HG02642 (cell line): ENCODE results near the gene FSCN2.
A peak's percentile ranks its signal among the peaks of the same experiment; 100 is the strongest.

ENCODE experiments used
- ATAC-seq: cut with Tn5 transposase; IDR thresholded peaks from one replicate; pipeline ENCODE4 v1.9.1; 2021; ENCODE audit warnings: mild to moderate bottlenecking; ENCODE audit not compliant: unreplicated experiment, poor library complexity

The FSCN2 gene

GRCh38 chr17:81552244-81553017 is 24.3 kb downstream of the FSCN2 start, which contains the start of gene FAAP100:
TSS of gene FAAP100 (minus strand) at chr17:81552353. CDS start at chr17:81552330, 23 bp downstream.
- ATAC-seq, result peak; percentile 56

DNA sequence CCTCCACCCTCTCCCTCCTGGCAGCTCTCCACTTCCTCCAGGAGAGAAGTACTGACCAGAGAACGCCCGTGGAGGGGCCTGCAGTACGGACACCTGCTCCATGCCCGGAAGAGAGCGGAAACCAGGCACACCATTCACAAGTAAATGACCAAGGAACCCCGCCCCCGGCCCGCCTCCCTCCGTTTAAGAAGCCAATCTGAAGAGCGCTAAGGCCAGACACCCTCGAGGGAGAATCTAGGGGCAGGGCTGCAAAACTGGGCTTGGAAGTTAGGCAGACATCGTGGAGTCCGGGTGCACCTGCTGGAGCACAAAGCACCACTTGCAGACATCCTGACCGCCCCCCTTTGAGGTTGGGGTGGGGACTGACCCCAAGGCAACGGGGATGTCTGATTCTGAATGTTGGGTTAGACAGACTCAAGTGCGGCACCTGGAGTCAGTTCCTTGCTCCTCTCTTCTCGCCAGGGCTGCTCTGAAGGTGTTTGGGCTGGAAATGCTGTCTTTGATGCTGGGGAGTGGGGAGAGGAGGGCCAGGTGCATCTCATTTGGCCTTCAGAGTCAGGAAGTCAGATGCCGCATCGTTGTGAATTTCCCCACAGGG is 24.9 kb downstream of the FSCN2 start:
- peak; percentile 33 for ATAC-seq

- no peak for ATAC-seq
Measured at GRCh38 chr17:81553616-81554181, 25.5 kb downstream of the FSCN2 start.

- ATAC-seq, result no peak
Measured at GRCh38 chr17:81556175-81556691, 28.1 kb downstream of the FSCN2 start.

GRCh38 chr17:81556863-81557262 is 28.7 kb downstream of the FSCN2 start:
- ATAC-seq, result no peak

GRCh38 chr17:81557276-81558114 is 29.3 kb downstream of the FSCN2 start:
- ATAC-seq, result no peak

DNA sequence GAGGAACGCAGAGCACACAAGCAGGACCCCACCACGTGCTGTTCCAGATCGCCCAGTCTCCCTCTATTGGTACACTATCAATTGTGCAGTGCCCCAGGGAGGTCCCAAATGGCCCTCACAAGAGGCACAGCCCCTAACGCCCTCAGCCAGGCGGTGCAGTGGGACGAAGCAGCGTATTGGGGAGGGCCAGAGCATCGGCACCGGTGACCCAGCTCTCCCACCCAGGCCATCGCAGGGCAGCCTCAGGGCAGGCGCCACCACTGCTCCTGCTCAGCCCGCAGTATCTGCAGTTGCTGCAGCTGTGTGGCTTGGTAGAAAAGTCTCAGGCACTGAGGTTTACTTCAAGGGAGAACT is 29.9 kb downstream of the FSCN2 start:
- no peak for ATAC-seq

- ATAC-seq, result no peak
Measured at GRCh38 chr17:81558941-81559806, 31.0 kb downstream of the FSCN2 start.

- ATAC-seq, result no peak
Measured at GRCh38 chr17:81561494-81561885, 33.3 kb downstream of the FSCN2 start.

DNA sequence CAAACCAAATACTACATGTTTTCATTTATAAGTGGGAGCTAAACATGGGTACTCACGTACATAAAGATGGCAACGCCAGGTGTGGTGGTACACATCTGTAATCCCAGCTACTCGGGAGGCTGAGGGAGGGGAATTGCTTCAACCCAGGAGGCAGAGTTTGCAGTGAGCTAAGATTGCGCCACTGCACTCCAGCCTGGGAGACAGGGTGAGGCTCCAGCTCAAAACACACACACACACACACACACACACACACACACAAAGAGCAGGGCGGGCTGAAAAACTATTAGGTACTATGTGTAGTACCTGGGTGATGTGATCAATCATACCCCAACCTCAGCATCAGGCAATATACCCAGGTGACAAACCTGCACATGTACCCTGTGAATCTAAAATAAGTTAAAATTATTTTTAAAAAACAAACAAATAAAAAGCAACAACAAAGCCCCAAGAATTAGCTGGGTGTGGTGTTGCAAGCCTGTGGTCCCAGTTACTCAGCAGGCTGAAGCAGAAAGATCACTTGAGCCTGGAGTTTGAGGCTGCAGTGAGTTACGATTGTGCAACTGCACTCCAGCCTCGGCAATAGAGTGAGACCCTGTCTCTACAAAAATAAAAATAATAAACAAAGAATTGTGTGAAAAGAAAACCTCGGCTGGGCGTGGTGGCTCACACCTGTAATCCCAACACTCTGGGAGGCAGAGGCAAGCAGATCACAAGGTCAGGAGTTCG is 35.8 kb downstream of the FSCN2 start:
- ATAC-seq, result no peak

DNA sequence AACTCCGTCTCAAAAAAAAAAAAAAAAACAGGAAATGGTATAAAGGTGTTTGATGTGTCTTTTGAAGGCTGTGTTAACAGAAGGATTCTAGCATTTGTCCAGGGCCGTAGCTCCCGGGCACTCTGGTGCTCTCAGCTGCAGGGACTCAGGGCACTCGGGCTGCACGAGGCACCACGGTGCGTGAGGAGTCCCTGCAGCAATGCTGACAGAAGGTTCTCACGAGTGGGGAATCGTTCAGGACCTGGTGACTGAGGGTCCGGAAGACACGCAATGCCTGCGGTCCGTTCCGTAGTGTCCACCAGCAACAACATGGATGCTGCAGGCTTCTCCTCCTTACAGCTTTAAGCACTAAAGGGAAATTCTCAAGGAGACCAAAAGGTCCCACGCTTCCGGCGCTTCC is 36.6 kb downstream of the FSCN2 start:
- no peak for ATAC-seq

DNA sequence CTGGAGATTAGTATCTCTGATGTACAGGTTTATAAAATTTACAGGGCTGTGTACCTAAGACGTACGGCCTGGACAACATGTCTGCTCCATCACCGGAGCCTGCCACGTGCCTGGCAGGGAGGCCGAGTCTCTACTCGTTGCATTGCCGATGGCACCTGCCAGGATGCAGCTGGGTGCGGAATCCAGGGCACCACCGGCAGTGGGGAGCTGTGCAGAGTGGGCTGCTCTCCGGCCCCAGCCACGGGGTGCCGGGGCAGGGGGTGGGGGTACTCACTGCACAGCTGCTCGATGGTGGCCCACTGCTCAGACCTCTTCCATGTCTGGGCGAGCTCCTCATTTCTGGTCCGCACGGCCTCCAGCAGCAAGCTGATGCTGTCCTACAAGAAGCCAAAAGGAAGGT is 37.1 kb downstream of the FSCN2 start:
- ATAC-seq, result no peak

- no peak for ATAC-seq
Measured at GRCh38 chr17:81566461-81567126, 38.4 kb downstream of the FSCN2 start.

GRCh38 chr17:81567191-81567590 is 39.0 kb downstream of the FSCN2 start:
- ATAC-seq, result no peak

- no peak for ATAC-seq
Measured at GRCh38 chr17:81568416-81568815, 40.2 kb downstream of the FSCN2 start.

DNA sequence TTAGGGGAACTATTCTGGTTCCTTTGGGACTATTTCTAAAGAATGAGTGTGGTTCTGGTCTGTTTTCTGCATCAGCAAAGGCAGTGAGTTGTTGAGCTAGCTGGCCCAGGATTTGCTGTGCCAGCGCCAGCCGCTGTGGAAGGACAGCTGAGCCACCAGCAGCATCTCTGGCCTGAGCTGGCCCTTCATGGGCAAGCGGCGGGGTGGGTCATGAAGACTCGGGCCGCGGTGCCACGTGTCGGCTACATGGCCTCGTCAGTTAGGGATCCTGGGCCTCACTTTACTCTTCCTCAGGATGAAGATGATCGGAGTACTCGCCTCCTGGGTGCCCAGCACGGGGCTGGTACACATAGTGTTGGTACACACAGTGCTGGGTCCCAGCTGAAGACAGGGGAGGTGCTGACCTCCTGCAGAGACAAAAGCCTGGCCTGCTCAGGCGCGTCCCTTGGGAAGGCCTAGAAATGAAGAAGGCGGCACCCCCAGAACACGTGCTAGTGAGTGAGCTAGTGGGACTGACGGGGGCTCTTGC is 41.9 kb downstream of the FSCN2 start:
- ATAC-seq, result no peak

DNA sequence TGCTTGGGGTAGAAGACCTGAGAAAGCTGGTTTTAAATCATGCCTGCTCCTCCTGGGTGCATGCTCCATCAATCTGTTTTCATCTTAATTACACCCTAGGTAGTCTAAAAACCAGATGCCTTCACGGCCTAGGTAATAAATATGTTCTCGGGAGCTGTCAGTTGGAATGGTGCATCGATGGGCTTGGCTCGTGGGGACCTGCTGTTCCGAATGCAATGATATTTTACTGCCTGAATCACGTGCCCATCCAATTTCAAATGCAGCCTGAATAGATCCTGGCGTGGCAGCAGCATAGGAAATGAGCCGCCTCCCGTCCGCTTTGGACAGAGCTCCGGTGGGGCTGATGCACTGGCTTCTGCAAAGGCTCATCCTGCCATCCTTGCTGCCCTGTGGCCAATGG is 42.8 kb downstream of the FSCN2 start:
- ATAC-seq, result no peak

DNA sequence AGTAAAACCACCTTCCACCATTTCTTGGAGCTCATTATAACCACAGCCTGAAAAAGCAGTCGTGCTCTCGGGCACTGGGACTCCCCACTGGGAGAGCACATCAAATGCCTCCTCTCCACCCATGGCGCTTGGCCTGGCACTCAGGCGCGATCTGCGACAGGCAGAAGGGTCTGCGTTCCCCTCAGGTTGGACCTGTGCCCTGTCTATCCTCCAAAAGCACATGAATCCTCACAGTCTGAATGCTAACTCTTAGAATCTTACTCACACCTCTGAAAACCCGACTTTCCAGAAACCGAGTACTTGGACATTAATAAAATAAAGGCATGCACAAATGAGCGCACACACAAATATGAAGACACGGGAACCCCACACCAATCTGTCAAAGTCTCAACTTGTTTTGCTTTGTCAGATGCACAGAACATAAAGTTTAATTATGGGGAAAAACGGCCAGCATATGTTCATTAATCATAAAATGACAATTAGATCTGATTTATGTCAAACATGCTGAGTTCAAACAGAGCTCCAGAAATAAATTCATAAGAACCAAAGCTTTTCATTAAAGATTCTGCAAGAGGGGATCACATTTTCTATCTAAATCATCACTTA is 44.5 kb downstream of the FSCN2 start:
- no peak for ATAC-seq
